Hematopoietic multipotent progenitor cell treated with erythropoietin and hydrocortisone succinate and interleukin-3 and kit ligand, for 4 days (in vitro differentiated cells): Measurements from ENCODE around the gene FBXW8.

Source experiments
- DNase-seq: peaks from one replicate; pipeline ENCODE4 v3.0.0-alpha.2; 2015

FBXW8 gene

GRCh38 chr12:116926283-116927243 lies 15.8 kb downstream of the FBXW8 start:
- DNase-seq: no peak

GRCh38 chr12:116927244-116927940 lies 16.6 kb downstream of the FBXW8 start:
- no peak for DNase-seq

DNA sequence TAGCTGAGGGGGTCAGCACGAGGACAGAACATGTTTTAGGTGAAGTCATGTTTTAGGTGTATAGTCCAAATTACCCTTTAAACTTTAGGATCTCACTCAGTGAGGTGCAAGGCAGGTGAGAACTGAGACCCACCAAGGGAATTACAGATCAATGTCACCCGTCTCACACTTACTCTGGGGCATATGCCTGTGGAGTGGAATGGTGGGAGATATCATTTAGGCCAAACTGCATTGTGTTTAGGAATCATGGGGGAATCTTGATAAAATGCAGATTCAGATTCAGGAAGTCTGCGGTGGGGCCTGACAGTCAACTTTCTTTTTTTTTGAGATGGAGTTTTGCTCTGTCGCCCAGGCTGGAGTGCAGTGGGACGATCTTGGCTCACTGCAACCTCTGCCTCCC lies 17.8 kb downstream of the FBXW8 start:
- no peak for DNase-seq

DNA sequence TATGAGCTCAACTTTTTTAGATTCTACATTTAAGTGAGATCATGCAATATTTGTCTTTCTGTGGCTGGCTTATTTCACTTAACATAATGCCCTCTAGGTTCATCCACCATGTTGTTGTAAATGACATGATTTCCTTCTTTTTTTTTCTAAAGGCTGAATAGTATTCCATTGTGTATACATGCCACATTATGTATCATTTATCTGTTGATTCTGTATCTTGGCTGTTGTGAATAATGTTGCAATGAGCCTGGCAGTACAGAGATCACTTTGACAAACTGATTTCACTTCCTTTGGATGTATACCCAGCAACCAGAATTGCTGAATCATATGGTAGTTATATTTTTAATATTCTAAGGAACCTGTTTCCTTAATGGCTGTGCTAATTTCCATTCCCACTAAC lies 19.1 kb downstream of the FBXW8 start:
- DNase-seq: no peak

GRCh38 chr12:116931665-116932064 lies 20.9 kb downstream of the FBXW8 start:
- no peak for DNase-seq

DNA sequence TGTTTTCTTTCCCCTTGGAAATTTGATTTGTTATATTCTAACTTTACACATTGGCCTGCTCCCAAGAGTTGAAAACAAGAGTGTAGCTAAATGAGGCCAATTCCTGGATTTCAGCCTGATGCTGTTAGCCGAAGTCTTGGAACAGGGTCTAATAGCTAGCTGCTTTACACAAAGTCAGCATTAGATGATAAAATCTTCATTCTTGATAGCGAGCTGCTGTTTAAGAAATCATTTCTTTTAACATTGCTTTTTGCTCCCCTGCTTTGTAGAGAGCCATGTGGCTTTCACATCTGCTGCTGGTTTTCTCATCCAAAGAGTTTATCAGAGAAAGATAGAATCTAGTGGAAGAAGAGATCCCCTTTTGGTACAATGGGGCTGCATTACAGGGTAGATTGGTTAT lies 22.3 kb downstream of the FBXW8 start:
- DNase-seq: no peak

DNA sequence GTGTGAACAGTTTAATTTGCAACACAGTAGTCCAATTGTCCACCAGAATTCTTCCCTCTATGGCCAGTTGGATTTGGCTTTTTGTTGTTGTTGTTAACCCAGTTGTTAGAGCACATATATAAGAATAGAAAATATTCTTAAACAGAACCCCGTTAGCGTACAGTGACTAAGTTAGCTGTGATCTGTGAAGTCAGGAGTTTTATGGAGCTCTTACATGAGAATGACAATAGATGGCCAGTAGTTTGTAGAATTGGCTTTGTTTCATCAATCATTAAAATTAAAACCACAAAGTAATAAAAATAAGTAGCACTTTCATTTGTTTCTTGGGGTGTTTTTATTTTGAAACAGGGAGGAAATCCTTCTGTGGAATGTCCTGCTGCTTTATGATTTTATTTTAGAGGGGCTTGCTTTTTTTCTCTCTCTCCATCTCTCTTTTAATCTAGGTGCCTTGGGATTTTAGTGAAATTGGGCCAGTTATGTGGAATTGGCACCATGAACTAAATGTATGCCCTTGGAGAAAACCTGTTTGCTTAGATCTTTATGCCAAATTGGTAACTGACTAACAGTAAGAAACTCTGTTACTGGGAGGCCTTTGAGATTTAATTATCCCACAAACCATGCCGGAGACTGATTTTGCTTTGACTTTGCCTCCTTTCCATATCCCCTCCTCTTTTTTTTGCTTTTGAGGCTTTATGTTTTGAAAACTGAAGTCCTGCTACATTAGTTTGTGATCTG lies 22.9 kb downstream of the FBXW8 start:
- no peak for DNase-seq

DNA sequence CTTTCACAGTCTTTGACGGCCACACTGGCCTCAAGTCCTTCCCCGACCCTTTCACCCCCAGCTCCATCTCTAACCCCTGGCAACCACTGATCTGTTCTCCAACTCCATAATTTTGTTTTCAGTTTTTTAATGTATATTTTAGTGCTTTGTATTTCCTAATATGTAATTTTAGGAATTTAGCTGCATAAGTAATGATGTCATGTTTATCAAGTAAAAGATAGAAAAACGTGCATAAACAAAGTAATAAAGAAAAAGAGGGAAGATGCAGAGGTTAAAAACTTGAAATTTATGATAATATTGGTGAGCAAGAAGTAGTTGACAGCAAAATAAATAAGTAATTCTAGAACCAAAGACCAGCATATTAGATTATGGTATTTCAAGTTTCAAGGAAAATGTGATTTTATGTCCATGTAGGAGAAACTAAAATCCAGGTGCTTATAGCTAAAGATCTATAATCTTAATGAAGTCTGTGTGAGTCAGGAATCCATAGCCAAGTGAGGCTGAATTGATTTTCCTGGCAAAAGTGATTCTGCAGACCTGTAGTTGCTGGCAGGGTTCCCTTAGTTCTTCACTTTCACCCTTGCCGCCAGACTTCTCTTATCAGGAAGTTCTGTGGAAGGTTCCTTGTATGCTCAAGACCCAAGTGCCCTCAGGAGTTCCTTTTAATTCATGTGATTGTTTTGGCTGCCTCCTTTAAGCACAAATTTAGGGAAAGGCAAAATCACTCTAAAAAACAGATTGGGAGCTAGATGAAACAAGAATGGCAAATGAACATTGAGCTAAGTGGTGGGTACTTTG lies 24.4 kb downstream of the FBXW8 start:
- peak; percentile 33 for DNase-seq

DNA sequence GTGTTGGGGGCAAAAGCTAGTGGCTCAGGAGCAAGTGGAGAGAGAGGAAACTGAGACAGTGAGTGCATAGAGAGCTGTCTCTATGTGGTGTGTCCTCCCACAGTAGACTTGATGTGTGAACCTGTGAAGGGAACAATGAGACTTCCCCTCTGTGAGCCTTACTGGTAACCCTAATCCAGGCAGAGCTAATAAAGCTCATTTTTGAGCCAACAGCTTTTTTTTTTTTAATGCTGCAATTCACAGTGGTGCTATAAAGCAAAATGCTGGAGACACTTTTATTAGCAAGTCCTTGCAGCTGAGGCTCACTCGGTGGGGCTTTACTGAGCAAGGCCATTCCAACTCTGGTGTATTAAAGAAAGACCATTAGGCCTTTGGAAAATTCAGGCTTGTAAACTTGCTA lies 26.9 kb downstream of the FBXW8 start:
- no peak for DNase-seq

DNA sequence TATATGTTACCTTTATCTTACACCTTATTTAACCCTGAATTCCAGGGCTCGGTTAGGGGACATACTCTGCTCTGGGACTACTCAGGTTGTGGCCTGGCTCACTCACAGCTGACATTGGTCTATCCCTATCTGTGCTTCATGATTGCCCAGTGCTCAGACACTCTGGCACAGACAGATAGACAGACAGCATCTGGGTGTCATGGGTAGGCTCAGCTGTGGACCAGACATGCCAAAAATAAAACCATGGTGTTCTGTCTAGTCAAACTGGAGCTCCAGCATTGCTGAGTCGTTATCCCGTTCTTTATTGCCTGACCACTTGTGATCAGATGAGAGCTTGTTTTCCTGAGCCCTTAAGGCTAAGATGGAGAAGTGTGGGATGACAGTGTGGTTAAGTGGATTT lies 29.0 kb downstream of the FBXW8 start:
- peak; percentile 59 for DNase-seq

DNA sequence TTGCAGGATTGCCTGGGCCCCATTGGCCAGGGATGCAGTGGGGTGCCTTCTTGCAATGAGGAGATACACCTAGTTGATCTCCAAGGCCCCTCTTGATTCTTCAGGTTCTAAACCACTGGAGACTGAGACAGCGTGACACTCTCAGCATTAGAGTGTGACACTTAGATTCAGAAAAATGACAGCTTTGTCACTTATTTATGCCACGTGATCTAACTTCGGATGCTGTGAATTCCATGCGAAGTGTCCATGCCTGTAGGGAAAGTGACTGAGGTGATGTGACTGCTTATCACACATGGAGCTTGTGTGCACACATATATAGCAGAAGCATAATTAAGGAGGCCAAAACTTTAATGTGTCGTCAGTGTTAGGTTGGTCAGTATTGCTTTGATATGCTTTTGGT lies 30.4 kb downstream of the FBXW8 start:
- no peak for DNase-seq

DNA sequence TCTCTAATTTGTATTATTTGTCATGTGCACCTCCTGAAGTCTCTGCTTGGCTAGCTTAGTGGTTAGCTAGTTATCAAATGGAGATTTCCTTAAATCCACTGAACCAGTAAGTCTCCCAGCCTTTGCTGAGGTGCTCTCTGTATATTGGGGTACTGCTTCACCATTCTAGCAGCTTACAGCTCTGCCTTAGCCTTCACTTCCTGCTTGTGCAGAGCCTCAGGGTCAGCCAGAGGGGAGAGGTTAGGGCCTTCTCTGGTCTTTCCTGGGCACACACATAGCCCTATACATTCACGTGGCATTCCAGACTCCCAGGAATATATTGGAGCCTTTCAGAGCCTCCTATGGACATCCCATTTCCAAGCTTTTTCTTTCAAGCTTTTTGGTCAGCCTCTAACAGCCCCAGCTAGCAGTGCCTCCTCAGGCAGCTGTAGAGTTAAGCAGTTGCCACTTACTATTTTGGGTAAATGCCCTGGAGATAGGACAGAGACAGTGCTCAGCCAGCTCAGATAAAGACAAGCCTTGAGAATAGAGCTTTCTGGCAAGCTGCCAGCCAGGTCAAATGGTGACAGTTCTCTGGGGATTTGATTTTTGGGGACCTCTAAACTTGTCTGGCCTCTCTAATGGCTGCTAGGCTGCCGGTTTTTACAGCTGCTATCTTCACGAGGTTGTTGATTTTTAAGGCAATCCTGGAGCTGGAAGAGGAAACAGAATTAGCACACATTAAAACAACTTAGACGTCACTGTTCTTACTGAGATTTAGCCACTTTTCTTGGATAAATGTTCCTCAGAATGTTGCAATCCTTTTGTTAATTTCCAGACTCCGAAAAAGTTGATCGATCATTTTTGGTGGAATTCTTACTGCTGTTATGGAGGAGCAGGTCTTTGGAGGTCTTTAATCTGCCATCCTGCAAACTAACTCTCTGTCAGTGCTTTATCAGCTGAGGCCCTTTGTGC lies 32.9 kb downstream of the FBXW8 start:
- DNase-seq: peak; percentile 39

- no peak for DNase-seq
Observed at GRCh38 chr12:116945886-116946550, 35.3 kb downstream of the FBXW8 start.

- DNase-seq: no peak
Observed at GRCh38 chr12:116948298-116948697, 37.5 kb downstream of the FBXW8 start.

- DNase-seq: no peak
Observed at GRCh38 chr12:116950628-116951325, 40.0 kb downstream of the FBXW8 start.

- DNase-seq: no peak
Observed at GRCh38 chr12:116954710-116955381, 44.1 kb downstream of the FBXW8 start.

- DNase-seq: peak; percentile 28
Observed at GRCh38 chr12:116955382-116956021, 44.8 kb downstream of the FBXW8 start.

- no peak for DNase-seq
Observed at GRCh38 chr12:116958402-116959197, 47.9 kb downstream of the FBXW8 start.
